Liver (tissue), 2 donors: ENCODE results near the gene GRID1.

Experiments used
- MAX ChIP-seq: IDR thresholded peaks from 2 replicates; pipeline ENCODE4 v1.6.1; 2016; ENCODE audit warnings: antibody characterized with exemption
- SP1 ChIP-seq: IDR thresholded peaks from 2 replicates; pipeline ENCODE4 v1.6.1; 2018; ENCODE audit warnings: antibody characterized with exemption, mild to moderate bottlenecking
- TAF1 ChIP-seq: conservative IDR thresholded peaks from 2 replicates; pipeline ENCODE4 v1.6.1; 2016; ENCODE audit warnings: antibody characterized with exemption, mild to moderate bottlenecking
- donor health status: healthy.

GRCh38 chr10:85741626-85742300 lies 624.8 kb downstream of the GRID1 start:
- no peak for TF ChIP-seq TAF1
- TF ChIP-seq MAX = no peak
- no peak for TF ChIP-seq SP1
